ENCODE measurements around the gene HDLBP. TPM values are rescaled to one million over a fixed set of nuclear protein-coding genes. Genes with fewer than 3 reads are reported as not detected.

The HDLBP gene
- total RNA-seq, 1 donor from 2014 or later: 989 TPM

GRCh38 chr2:241203218-241204009 is 112.1 kb downstream of the HDLBP start:
- Mint-ChIP-seq H3K4me3 (ENCODE audit: unreplicated experiment) (no peak overlapping the region), H3K27ac (ENCODE audit: unreplicated experiment) (no peak overlapping the region), H3K36me3 (ENCODE audit: low read depth) (no peaks in the 10 kb centered on the region), H3K4me1 (ENCODE audit: low read depth) (no peaks in the 10 kb centered on the region), H3K27me3 (ENCODE audit: low read depth) (peaks cover 3% of the 10 kb centered on the region), H3K9me3 (ENCODE audit: low read depth) (no peaks in the 10 kb centered on the region)
- peak; percentile 87 for DNase-seq (ENCODE audit: low spot score)
- TF ChIP-seq, protein P1, sequence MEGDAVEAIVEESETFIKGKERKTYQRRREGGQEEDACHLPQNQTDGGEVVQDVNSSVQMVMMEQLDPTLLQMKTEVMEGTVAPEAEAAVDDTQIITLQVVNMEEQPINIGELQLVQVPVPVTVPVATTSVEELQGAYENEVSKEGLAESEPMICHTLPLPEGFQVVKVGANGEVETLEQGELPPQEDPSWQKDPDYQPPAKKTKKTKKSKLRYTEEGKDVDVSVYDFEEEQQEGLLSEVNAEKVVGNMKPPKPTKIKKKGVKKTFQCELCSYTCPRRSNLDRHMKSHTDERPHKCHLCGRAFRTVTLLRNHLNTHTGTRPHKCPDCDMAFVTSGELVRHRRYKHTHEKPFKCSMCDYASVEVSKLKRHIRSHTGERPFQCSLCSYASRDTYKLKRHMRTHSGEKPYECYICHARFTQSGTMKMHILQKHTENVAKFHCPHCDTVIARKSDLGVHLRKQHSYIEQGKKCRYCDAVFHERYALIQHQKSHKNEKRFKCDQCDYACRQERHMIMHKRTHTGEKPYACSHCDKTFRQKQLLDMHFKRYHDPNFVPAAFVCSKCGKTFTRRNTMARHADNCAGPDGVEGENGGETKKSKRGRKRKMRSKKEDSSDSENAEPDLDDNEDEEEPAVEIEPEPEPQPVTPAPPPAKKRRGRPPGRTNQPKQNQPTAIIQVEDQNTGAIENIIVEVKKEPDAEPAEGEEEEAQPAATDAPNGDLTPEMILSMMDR (IDR thresholded peaks at IDR 0.05): no peak

- no peaks in the 10 kb centered on the region for H3K36me3 Mint-ChIP-seq (ENCODE audit: low read depth)
- H3K4me1 Mint-ChIP-seq (ENCODE audit: low read depth): no peaks in the 10 kb centered on the region
- DNase-seq (ENCODE audit: low spot score): no peak
- no peak overlapping the region for H3K27ac Mint-ChIP-seq (ENCODE audit: unreplicated experiment)
- H3K4me3 Mint-ChIP-seq (ENCODE audit: unreplicated experiment): no peak overlapping the region
- no peaks in the 10 kb centered on the region for H3K27me3 Mint-ChIP-seq (ENCODE audit: low read depth)
- no peaks in the 10 kb centered on the region for H3K9me3 Mint-ChIP-seq (ENCODE audit: low read depth)
- TF ChIP-seq, protein P1 (IDR thresholded peaks at IDR 0.05): no peak
These were observed 112.8 kb downstream of the HDLBP start for GRCh38 chr2:241202681-241203080.

DNA sequence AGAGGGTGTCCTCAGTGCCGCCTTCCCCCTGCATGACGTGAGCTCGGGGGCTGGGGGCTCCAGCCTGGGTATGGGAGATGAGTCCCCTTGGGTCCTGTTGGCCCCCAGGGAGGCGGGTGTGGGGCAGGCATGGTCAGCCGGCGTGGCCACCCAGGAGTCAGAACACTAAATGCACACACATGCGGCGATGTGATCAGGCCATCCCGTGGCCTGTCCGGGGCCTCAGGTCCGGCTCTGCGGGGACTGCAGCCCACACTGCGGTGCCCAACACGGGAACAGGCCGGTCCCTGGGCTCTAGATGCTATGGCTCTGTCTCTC is 113.2 kb downstream of the HDLBP start:
- TF ChIP-seq, protein P1 (IDR thresholded peaks at IDR 0.05): no peak
- Mint-ChIP-seq H3K4me1 (ENCODE audit: low read depth) (no peaks in the 10 kb centered on the region), H3K36me3 (ENCODE audit: low read depth) (no peaks in the 10 kb centered on the region)

GRCh38 chr2:241201445-241202267 is 113.8 kb downstream of the HDLBP start:
- Mint-ChIP-seq H3K9me3 (ENCODE audit: low read depth) (no peaks in the 10 kb centered on the region), H3K4me3 (ENCODE audit: unreplicated experiment) (no peak overlapping the region), H3K27me3 (ENCODE audit: low read depth) (no peaks in the 10 kb centered on the region), H3K4me1 (ENCODE audit: low read depth) (no peaks in the 10 kb centered on the region), H3K27ac (ENCODE audit: unreplicated experiment) (no peak overlapping the region), H3K36me3 (ENCODE audit: low read depth) (no peaks in the 10 kb centered on the region)
- no peak for DNase-seq (ENCODE audit: low spot score)
- TF ChIP-seq, protein P1 (IDR thresholded peaks at IDR 0.05): no peak

More for the DNA sequence above, 113.2 kb downstream of the HDLBP start:
- DNase-seq (ENCODE audit: low spot score): no peak
- H3K27me3 Mint-ChIP-seq (ENCODE audit: low read depth): no peaks in the 10 kb centered on the region
- H3K4me3 Mint-ChIP-seq (ENCODE audit: unreplicated experiment): no peak overlapping the region
- H3K9me3 Mint-ChIP-seq (ENCODE audit: low read depth): no peaks in the 10 kb centered on the region
- H3K27ac Mint-ChIP-seq (ENCODE audit: unreplicated experiment): no peak overlapping the region

DNA sequence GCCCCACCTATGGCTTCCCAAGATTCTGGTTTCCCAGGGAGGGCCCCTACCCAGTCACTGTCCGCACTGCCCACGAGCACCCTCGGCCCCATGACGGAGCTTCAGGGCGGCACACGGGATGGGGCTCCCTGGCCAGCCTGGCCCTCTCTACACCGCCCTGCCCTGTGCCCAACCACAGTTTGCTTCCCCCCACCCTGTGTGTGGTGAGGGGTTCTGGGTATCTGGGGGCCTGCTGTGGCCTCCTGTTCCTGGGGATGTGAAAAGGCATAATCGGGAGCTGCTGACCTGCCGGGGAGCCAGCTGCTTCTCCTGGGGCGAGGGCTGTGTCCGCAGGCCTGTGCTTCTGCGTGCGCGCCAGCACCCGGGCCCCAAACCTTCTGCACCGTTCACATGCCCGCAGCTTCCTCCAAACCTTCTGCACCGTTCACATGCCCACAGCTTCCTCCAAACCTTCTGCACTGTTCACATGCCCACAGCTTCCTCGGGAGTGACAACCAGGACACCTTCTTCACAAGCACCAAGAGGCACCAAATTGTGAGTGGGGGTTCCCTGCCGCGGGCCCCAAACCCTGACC is 114.6 kb downstream of the HDLBP start:
- H3K9me3 Mint-ChIP-seq (ENCODE audit: low read depth): no peaks in the 10 kb centered on the region
- TF ChIP-seq, protein P1 (IDR thresholded peaks at IDR 0.05): no peak
- H3K27me3 Mint-ChIP-seq (ENCODE audit: low read depth): no peaks in the 10 kb centered on the region
- H3K4me3 Mint-ChIP-seq (ENCODE audit: unreplicated experiment): no peak overlapping the region
- no peak overlapping the region for H3K27ac Mint-ChIP-seq (ENCODE audit: unreplicated experiment)
- no peaks in the 10 kb centered on the region for H3K4me1 Mint-ChIP-seq (ENCODE audit: low read depth)
- DNase-seq (ENCODE audit: low spot score): peak; percentile 77
- H3K36me3 Mint-ChIP-seq (ENCODE audit: low read depth): no peaks in the 10 kb centered on the region

Data from chondrocyte (in vitro differentiated cells).